ENCODE results near the gene ZPBP2.
"Not testable (repeated sequence)": the region's sequence is repeated elsewhere in the genome, so short reads cannot be mapped to it uniquely, and the experiment has no call there.

The ZPBP2 gene

DNA sequence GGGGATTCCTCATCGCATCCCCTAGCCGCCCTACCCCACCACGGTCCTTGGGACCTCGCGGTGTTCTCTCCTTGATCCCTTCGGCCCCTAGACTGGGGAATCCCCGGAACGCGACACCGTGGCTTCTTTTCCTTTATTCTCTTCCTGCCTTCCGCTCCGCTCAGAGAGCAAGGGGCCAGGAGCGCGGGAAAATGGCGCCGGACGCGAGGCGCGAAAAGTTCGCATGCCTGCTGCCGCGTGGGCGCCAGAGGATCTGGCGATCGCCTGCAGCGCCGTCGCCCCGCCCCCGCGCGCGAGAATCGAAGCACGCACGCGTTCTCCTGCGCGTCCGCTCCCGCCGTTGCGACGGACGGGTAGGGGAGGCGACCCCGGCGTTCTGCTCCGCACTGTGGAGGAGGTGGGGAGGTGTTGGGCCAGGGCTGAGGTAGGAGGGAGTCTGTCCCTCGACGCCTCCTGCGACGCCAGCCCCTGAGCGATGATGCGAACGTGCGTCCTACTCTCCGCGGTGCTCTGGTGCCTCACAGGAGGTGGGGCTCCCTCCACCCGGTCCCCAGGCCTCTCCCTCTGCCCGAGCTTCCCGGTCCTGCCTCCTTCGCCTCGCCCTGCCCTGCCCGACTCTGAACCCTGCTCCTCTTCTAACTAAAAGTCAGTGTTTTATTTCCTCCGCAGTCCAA, at the start of gene ZPBP2:
Gene ZPBP2 (plus strand): TSS at position 323 of the 674 bp plus-strand sequence. CDS start 153 bp downstream, at position 476.
- DNase-seq (ENCODE audit: low read depth): no peak

DNA sequence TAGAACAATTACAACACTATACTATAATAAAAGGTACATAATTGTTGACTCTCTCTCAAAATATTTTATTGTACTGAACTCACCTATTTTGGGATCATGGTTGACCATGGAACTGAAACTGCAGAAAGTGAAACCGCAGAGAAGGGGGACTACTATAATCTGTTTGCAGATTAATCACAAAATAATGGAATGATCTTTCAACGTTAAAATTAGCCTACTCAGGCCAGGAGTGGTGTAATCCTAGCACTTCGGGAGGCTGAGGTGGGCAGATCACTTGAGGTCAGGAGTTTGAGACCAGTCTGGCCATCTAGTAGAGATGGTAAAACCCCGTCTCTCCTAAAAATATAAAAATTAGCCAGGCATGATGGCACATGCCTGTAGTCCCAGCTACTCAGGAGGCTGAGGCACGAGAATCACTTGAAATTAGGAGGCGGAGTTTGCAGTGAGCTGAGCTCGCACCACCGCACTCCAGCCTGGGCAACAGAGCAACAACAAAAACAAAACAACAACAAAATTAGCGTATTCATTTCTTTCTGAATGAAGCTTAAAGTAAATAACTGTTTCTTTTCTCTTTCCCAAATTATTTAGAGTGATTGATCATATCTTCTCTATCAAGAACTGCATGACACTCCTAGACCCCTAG, 49.5 kb upstream of the ZPBP2 start:
- no peak for DNase-seq (ENCODE audit: low read depth)

DNA sequence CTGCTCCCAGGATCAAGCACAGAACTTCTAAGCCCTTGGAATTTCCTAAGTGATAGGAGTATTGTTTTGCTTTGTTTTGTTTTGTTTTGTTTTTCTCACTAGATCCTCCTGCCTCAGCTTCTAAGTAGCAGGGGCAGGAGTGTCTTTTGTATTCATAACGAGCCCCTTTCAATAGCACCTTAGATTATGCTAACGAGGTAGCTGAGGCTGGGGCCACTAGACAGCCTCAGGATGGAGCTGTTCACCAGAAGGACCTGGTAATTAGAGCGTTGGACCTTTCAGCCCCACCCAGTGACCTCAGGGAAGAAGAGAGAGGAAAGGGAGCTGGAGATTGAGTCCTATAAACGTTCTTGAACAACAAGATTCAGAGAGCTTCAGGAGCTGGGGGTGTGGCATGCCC, 47.5 kb upstream of the ZPBP2 start:
- DNase-seq (ENCODE audit: low read depth): no peak

DNA sequence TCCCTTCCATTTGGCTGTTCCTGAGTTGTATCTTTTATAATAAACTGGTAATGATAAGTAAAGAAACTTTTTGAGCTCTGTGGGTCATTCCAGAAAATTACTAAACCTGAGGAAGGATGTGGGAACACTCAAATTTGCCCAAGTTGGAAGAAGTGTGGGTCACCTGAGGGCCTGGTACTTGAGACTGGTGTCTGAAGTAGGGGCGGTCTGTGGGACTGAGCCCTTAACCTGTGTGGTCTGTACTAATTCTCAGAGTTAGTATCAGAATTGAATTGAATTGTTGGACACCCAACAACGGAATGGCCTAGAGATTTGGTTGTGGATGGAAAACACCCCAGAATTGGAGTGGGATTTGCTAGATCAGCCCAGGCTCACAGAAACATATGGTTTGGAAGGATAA, 47.0 kb upstream of the ZPBP2 start:
- DNase-seq (ENCODE audit: low read depth): no peak

GRCh38 chr17:39822051-39822451, 46.0 kb upstream of the ZPBP2 start:
- DNase-seq (ENCODE audit: low read depth): no peak

DNA sequence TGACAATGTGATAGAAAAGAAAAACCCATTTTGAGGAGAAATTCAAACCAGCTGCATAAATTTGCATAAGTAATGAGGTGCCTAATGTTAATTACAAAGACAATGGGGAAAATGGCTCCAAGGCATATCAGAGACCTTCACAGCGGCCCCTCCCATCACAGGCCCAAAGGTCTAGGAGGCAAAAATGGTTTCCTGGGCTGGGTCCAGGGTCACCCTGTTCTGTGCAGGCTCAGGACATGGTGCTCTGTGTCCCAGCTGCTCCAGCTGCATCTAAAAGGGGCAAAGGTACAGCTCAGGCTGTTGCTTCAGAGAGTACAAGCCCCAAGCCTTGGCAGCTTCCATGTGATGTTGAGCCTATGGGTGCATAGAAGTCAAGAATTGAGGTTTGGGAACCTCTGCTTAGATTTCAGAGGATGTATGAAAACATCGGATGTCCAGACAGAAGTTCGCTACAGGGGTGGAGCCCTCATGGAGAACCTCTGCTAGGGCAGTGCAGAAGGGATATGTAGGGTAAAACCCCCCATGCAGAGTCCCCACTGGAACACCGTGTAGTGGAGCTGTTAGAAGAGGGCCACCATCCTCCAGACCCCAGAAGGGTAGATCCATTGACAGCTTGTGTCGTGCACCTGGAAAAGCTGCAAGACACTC, 44.5 kb upstream of the ZPBP2 start:
- no peak for DNase-seq (ENCODE audit: low read depth)

GRCh38 chr17:39826334-39826733, 41.7 kb upstream of the ZPBP2 start:
- DNase-seq (ENCODE audit: low read depth): no peak

DNA sequence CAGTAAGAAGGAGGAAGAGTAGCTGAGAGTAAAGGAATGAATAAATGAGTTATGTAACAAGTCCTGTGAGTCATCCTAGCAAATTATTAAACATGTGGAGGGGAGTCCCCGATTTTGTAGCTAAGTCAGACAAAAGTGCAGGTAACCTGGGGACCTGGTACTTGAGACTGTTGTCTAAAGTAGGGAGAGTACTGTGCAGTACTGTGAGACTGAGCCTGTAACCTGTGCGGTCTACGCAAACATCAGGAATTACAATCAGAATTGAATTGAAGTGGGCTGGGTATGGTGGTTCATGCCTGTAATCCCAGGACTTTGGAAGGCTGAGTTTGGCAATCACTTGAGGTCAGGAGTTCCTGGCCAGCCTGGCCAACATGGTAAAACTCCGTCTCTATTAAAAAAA, 39.6 kb upstream of the ZPBP2 start:
- no peak for DNase-seq (ENCODE audit: low read depth)

- DNase-seq (ENCODE audit: low read depth): no peak
Measured at GRCh38 chr17:39831588-39831987, 36.4 kb upstream of the ZPBP2 start.

DNA sequence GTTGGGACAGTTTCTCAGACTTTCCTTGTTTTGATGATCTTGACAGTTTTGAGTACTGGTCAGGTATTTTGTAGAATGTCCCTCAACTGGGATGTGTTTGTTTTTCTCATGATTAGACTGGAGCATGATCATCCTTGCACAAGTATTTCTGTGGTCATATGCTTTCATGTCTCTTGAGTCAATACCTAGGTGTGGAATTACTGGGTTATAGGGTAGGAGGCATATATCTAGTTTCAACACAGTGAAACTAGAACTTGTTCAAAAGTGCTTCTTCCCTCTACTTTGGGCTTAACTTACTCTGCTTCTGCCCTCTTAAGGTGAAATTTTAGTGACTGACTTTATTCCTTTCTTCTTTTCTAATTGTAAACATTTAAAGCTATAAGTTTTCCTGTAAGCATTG, 34.0 kb upstream of the ZPBP2 start:
- DNase-seq (ENCODE audit: low read depth): no peak

DNA sequence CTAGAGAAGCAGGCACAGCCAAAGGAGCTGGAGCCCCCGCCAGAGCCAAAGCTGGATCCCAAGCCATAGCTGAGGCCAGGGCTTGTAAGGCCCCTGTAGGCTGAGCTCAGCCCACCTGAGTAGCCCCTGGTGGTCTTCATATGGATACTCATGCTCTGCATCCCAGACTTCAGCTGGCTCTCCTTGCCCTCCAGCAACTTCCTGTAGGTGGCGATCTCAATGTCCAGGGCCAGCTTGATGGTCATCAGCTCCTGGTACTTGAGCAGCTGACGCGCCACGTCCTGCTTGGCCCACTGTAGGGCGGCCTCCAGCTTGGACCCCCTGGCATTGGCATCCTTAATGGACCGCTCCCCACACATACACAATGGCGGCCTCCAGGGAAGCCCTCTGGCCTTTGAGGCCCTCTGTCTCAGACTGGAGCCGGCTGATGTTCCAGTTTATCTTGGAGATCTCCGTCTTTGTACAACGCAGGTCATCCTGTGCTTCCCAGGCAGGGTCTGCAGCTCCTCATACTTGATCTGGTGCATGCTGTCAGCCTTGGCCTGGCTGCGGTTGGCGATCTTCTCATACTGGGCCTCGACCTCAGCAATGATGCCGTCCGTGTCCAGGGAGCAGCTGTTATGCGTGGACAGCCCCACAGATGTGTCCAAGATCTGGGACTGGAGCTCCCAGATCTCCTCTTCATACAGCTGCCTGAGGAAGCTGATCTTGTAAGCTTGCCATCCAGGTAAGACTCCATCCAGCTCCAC, 32.8 kb upstream of the ZPBP2 start:
- no peak for DNase-seq (ENCODE audit: low read depth)

DNA sequence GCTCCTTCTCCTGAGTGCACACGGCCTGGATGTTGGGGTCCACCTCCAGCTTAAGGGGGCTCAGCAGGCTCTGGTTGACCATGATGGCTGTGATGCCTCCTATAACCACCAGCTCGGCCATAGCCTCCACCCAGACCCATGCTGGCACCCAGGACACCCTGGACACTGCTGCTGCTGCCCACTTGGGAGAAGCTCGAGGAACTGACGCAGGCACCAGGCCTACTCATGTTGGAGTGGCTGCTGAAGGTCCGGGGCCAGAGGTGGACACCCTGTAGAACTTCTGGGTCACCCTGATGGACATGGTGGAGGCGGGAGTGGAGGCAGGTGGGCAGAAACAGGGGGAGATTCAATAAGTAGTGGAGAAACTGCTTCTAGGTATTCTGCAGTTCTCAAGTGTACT, 31.9 kb upstream of the ZPBP2 start:
- DNase-seq (ENCODE audit: low read depth): no peak

DNA sequence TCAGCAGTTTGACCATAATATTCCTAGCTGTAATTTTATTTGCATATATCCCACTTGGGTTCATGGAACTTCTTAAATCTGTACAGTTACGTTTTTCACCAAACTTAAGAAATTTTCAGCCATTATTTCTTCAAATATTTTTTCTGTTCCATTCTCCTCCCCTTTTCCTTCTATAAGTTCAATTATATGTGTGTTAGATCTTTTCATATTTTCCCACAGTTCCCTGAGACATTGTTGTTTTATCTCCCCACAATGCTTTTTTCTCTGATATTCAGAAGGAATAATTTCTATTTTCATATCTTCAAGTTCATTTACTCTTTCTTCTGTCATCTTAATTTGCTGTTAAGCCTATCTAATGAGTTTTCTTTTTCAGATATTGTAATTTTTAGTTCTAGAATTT, 29.9 kb upstream of the ZPBP2 start:
- no peak for DNase-seq (ENCODE audit: low read depth)

GRCh38 chr17:39838784-39839183, 29.2 kb upstream of the ZPBP2 start:
- DNase-seq (ENCODE audit: low read depth): no peak

GRCh38 chr17:39841134-39841683, 26.8 kb upstream of the ZPBP2 start:
- no peak for DNase-seq (ENCODE audit: low read depth)

GRCh38 chr17:39845052-39845846, 22.8 kb upstream of the ZPBP2 start:
- no peak for DNase-seq (ENCODE audit: low read depth)

DNA sequence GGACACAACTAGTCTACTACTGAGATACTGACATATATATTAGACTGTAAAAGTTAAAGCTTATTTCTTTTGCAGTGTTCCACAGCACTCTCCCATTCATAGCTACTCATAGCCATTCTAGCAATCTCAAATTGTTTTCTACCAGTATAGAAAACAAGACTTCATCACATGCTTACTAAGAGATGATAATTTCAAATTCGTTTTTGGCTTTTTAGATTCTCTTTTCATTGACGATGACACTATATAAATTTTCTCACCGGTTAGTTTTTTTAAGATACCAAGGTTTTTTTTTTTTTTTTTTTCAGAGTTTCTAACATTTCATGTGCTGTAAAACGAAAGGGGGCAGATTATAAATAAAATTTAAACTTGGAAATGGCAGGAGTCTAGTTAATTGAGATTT, 21.8 kb upstream of the ZPBP2 start:
- no peak for DNase-seq (ENCODE audit: low read depth)

DNA sequence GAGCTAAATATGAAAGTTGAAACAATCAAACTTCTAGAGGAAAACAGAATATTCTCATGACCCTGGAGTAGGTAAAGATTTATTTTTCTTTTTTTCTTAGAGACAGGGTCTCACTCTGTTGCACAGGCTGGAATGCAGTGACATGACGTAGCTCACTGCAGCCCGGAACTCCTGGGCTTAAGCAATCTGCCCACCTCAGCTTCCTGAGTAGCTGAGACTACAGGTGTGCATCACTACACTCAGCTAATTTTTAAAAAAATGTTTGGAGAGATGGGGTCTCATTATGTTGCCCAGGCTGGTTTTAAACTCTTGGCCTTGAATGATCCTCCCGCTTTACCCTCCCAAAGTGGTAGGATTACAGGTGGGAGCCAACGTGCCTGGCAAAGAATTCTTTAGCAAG, 19.4 kb upstream of the ZPBP2 start:
- no peak for DNase-seq (ENCODE audit: low read depth)

DNA sequence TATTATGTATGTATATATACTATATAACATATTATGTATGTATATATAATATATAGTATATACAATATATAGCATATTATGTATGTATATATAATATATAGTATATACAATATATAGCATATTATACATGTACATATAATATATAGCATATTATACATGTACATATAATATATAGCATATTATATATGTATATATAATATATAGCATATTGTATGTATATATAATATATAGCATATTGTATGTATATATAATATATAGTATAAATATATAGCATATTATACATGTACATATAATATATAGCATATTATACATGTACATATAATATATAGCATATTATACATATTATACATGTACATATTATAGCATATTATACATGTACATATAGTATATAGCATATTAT, 17.8 kb upstream of the ZPBP2 start:
- DNase-seq (ENCODE audit: low read depth): not testable (repeated sequence)

- no peak for DNase-seq (ENCODE audit: low read depth)
Measured at GRCh38 chr17:39852239-39852638, 15.8 kb upstream of the ZPBP2 start.

GRCh38 chr17:39854909-39855308, 13.1 kb upstream of the ZPBP2 start:
- no peak for DNase-seq (ENCODE audit: low read depth)

Measured in stimulated activated CD8-positive, alpha-beta memory T cell treated with anti-CD3 and anti-CD28 coated beads, Interleukin-12 subunit alpha, Interleukin-12 subunit beta, amount 100 ng/mL, for 1 hour (primary cell).